Upper lobe of left lung (tissue), 6 donors: Measurements from ENCODE around the gene PAX5. TPM values are rescaled to one million over a fixed set of nuclear protein-coding genes. Genes with fewer than 3 reads are reported as not detected.

ENCODE experiments used
- ATAC-seq, 2 donors: fragments of 200-7000 bp; cut with Tn5 transposase; one replicate each; pipeline ENCODE4 v1.9.1; 2022; ENCODE audit warnings: mild to moderate bottlenecking in 2 of 2, moderate library complexity in 2 of 2; ENCODE audit not compliant: low FRiP score in 2 of 2
- DNase-seq, 2 donors: peaks; one replicate each; pipeline ENCODE4 v3.0.0-alpha.2; 2019 to 2020
- H3K27ac ChIP-seq, 4 donors: fragments of 200-600 bp; sonication (generic); one replicate each; pipeline ENCODE4 v1.5.1; 2016 to 2019
- H3K27me3 ChIP-seq, 4 donors: fragments of 200-600 bp; sonication (generic); one replicate each; pipeline ENCODE4 v1.5.1; 2017 to 2019
- H3K36me3 ChIP-seq, 4 donors: fragments of 200-600 bp; sonication (generic); one replicate each; pipeline ENCODE4 v1.5.1; 2016 to 2019
- H3K4me1 ChIP-seq, 4 donors: fragments of 200-600 bp; sonication (generic); one replicate each; pipeline ENCODE4 v1.5.1; 2018 to 2019
- H3K4me3 ChIP-seq, 4 donors: fragments of 200-600 bp; sonication (generic); one replicate each; pipeline ENCODE4 v1.5.1; 2017 to 2019; ENCODE audit warnings: mild to moderate bottlenecking in 2 of 4, moderate library complexity in 1 of 4
- H3K9me3 ChIP-seq, 4 donors: fragments of 200-600 bp; sonication (generic); one replicate each; pipeline ENCODE4 v1.5.1; 2018 to 2019
- EP300 ChIP-seq, 4 donors: sonication (generic); formaldehyde crosslinking; IDR thresholded peaks; one replicate each; pipeline ENCODE4 v1.5.1; 2017; ENCODE audit warnings: antibody characterized with exemption in 4 of 4, control low read depth in 2 of 4
- POLR2A ChIP-seq, 4 donors: fragments of 450-650 bp; IDR thresholded peaks; one replicate each; pipeline ENCODE4 v1.5.1; 2016 to 2017; ENCODE audit warnings: antibody characterized with exemption in 4 of 4, mild to moderate bottlenecking in 2 of 4
- POLR2AphosphoS5 ChIP-seq, 2 donors: sonication (generic); formaldehyde crosslinking; IDR thresholded peaks; one replicate each; pipeline ENCODE4 v1.5.1; 2017; ENCODE audit warnings: antibody characterized with exemption in 2 of 2
- WGBS, 2 donors: methylation state at CpG; one replicate each; pipeline ENCODE4 v1.1.5; 2017 to 2018; 5-methylcytosine and 5-hydroxymethylcytosine counted together
- total RNA-seq, 6 donors: library from RNA; depleted of rRNA in 4 of 6; stranded (reverse); fragments of >200 nt in 4 of 6; gene quantifications; one replicate each; pipeline versions ENCODE4 v1.1.0 to v1.2.1, GENCODE V29; 2016 to 2021
- TF ChIP-seq, protein P1 (sequence below), 6 experiments: fragments of 450-650 bp in 4 of 6; fragments of 200-600 bp in 2 of 6; sonication (generic) in 2 of 6; IDR thresholded peaks; one replicate each; pipeline ENCODE4 v1.5.1; 2016 to 2019; ENCODE audit warnings: antibody characterized with exemption in 6 of 6
- donor health status: DM: no; HTN: no; CAD: no; lungs with moderate emphysema.
- donor health status: DM: no; HTN: yes; CAD: no; lungs with severe emphysema.

PAX5 gene
- total RNA-seq, 6 donors from 2014 or later: under 0.01 to 0.64 (median 0.43) TPM; not detected in 1

DNA sequence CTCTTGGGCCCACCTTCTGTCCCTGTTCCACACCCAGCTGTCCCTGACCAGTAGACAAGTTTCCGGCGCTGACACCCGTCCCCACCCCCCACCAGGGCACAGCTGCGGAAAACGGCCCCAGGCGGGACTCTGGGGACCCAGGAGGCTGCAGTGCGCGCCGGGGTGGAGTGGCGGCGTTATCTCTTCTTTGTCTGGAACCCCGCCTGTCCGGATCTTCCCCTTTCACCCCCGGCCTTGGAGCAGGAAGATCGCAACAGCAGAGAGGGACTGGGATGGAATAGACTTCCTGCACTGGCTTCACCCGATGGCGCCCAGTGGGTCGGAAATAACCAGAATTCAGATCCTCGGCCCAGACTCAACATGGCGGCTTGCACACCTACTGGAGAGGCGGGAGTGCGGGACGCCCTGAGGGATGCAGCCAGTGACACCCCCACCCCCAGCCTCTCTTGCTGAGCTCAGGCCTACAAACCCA is 4.7 kb downstream of the PAX5 start:
- Histone ChIP-seq H3K4me1 (peaks cover 41 to 53% (median 46%) of the 10 kb centered on the region in 4 donors), H3K27ac (no peak overlapping the region), H3K36me3 (no peaks in the 10 kb centered on the region), H3K27me3 (peaks cover 2 to 95% (median 63%) of the 10 kb centered on the region in 4 donors), H3K4me3 (no peak overlapping the region), H3K9me3 (peaks cover 0 to 6% (median 0%) of the 10 kb centered on the region in 4 donors)
- peak in 1 of 2 donors; percentile 55 for DNase-seq
- 4 to 6% methylated on average over 19 to 23 of the region's 23 CpGs for WGBS, 2 donors
- no peak for ATAC-seq
- TF ChIP-seq, protein P1, sequence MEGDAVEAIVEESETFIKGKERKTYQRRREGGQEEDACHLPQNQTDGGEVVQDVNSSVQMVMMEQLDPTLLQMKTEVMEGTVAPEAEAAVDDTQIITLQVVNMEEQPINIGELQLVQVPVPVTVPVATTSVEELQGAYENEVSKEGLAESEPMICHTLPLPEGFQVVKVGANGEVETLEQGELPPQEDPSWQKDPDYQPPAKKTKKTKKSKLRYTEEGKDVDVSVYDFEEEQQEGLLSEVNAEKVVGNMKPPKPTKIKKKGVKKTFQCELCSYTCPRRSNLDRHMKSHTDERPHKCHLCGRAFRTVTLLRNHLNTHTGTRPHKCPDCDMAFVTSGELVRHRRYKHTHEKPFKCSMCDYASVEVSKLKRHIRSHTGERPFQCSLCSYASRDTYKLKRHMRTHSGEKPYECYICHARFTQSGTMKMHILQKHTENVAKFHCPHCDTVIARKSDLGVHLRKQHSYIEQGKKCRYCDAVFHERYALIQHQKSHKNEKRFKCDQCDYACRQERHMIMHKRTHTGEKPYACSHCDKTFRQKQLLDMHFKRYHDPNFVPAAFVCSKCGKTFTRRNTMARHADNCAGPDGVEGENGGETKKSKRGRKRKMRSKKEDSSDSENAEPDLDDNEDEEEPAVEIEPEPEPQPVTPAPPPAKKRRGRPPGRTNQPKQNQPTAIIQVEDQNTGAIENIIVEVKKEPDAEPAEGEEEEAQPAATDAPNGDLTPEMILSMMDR (IDR thresholded peaks at IDR 0.05): no peak
- TF ChIP-seq EP300 (IDR thresholded peaks at IDR 0.05): no peak
- TF ChIP-seq POLR2AphosphoS5 (IDR thresholded peaks at IDR 0.05): no peak
- no peak for TF ChIP-seq POLR2A (IDR thresholded peaks at IDR 0.05)

GRCh38 chr9:37028420-37029031 is 5.5 kb downstream of the PAX5 start:
- Histone ChIP-seq H3K27me3 (peaks cover 2 to 96% (median 61%) of the 10 kb centered on the region in 4 donors), H3K4me3 (no peak overlapping the region), H3K9me3 (peaks cover 0 to 6% (median 0%) of the 10 kb centered on the region in 4 donors), H3K36me3 (no peaks in the 10 kb centered on the region), H3K4me1 (peaks cover 39 to 46% (median 44%) of the 10 kb centered on the region in 4 donors), H3K27ac (no peak overlapping the region)
- TF ChIP-seq EP300 (IDR thresholded peaks at IDR 0.05) (no peak), POLR2A (IDR thresholded peaks at IDR 0.05) (no peak), POLR2AphosphoS5 (IDR thresholded peaks at IDR 0.05) (no peak)
- TF ChIP-seq, protein P1 (IDR thresholded peaks at IDR 0.05): no peak
- ATAC-seq (no peak), DNase-seq (peak in 1 of 2 donors; percentile 47)
- 16 to 29% methylated on average over 19 to 21 of the region's 22 CpGs for WGBS, 2 donors

- H3K4me1 ChIP-seq: peaks cover 39 to 46% (median 44%) of the 10 kb centered on the region in 4 donors
- H3K9me3 ChIP-seq: peaks cover 0 to 6% (median 0%) of the 10 kb centered on the region in 4 donors
- DNase-seq (peak; percentile 72 to 97), ATAC-seq (peak; percentile 88 to 91)
- H3K27me3 ChIP-seq: peaks cover 2 to 91% (median 59%) of the 10 kb centered on the region in 4 donors
- TF ChIP-seq, protein P1 (IDR thresholded peaks at IDR 0.05): no peak
- TF ChIP-seq POLR2A (IDR thresholded peaks at IDR 0.05) (no peak), EP300 (IDR thresholded peaks at IDR 0.05) (no peak), POLR2AphosphoS5 (IDR thresholded peaks at IDR 0.05) (no peak)
- no peak overlapping the region for H3K27ac ChIP-seq
- 3 to 5% methylated on average over 19 to 31 of the region's 58 CpGs for WGBS, 2 donors
- H3K4me3 ChIP-seq: peak overlapping the region in 3 of 4 donors; percentile 0 to 41 (median 28)
- no peaks in the 10 kb centered on the region for H3K36me3 ChIP-seq
These were observed 6.3 kb downstream of the PAX5 start for GRCh38 chr9:37027582-37028419.

DNA sequence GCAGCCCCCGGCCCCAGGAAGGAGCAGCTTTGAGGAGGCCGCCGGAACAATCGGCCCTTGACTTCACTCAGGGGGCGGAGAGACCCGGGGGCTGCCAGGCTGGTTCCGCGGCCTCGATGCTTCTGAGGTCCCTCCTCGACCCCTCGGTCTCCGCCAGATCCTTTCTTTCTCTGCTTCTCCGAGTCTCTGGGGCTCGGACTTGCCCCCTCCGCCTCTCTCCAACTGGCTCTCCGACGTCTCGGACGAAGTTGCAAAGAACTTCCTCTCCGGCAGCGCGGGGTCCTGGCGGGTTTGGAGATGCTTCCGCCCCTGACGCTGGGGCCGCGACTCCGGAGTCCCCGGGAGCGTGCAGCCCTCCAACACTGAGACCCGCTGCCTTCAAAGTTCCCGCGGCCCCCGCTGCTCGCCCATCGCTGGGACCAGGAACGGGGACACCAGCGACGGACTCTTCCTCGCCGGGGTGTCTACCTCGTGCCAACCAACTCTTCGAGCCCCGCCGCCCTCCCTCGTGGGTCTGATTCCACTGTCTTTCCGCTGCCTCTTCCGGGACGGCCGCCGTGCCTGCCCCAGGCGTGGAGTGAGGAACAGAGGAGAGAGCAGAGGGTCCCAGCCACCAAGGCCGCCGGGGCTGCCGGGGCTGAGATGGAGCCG is 7.0 kb downstream of the PAX5 start:
- H3K27me3 ChIP-seq: peaks cover 2 to 84% (median 55%) of the 10 kb centered on the region in 4 donors
- no peak overlapping the region for H3K27ac ChIP-seq
- DNase-seq: no peak
- TF ChIP-seq, protein P1 (IDR thresholded peaks at IDR 0.05): no peak
- TF ChIP-seq POLR2AphosphoS5 (IDR thresholded peaks at IDR 0.05) (no peak), POLR2A (IDR thresholded peaks at IDR 0.05) (no peak), EP300 (IDR thresholded peaks at IDR 0.05) (no peak)
- ATAC-seq: no peak
- peak overlapping the region in 3 of 4 donors; percentile 0 to 41 (median 30) for H3K4me3 ChIP-seq
- no peaks in the 10 kb centered on the region for H3K36me3 ChIP-seq
- 1 to 3% methylated on average over 13 to 29 of the region's 56 CpGs for WGBS, 2 donors
- H3K9me3 ChIP-seq: peaks cover 0 to 6% (median 0%) of the 10 kb centered on the region in 4 donors
- peaks cover 39 to 46% (median 44%) of the 10 kb centered on the region in 4 donors for H3K4me1 ChIP-seq
